Ishikawa (cell line): Measurements from ENCODE around the gene ST7.

Experiments used
- CEBPB ChIP-seq: IDR thresholded peaks from 2 replicates; pipeline ENCODE4 v1.6.1; 2012
- CREB1 ChIP-seq: IDR thresholded peaks from 2 replicates; pipeline ENCODE4 v1.6.1; 2012; ENCODE audit warnings: low read depth
- EP300 ChIP-seq: IDR thresholded peaks from 2 replicates; pipeline ENCODE4 v1.6.1; 2012; ENCODE audit warnings: borderline replicate concordance
- FOXM1 ChIP-seq: IDR thresholded peaks from 2 replicates; pipeline ENCODE4 v1.6.1; 2012; ENCODE audit warnings: low read depth, borderline replicate concordance
- NFIC ChIP-seq: IDR thresholded peaks from 2 replicates; pipeline ENCODE4 v1.6.1; 2012
- RAD21 ChIP-seq: IDR thresholded peaks from 2 replicates; pipeline ENCODE4 v1.6.1; 2012; ENCODE audit warnings: low read depth
- TAF1 ChIP-seq: IDR thresholded peaks from 2 replicates; pipeline ENCODE4 v1.6.1; 2012; ENCODE audit warnings: low read depth, mild to moderate bottlenecking
- TCF12 ChIP-seq: IDR thresholded peaks from 2 replicates; pipeline ENCODE4 v1.6.1; 2012; ENCODE audit warnings: low read depth
- TEAD4 ChIP-seq: IDR thresholded peaks from 2 replicates; pipeline ENCODE4 v1.6.1; 2012
- ZBTB7A ChIP-seq: IDR thresholded peaks from 2 replicates; pipeline ENCODE4 v1.6.1; 2012; ENCODE audit warnings: low read depth
- TF ChIP-seq, protein P1 (sequence below): IDR thresholded peaks from 2 replicates; pipeline ENCODE4 v1.6.1; 2012
- TF ChIP-seq, protein P2 (sequence below): IDR thresholded peaks from 2 replicates; pipeline ENCODE4 v1.6.1; 2012; ENCODE audit warnings: low read depth, mild to moderate bottlenecking
- TF ChIP-seq, protein P3 (sequence below): IDR thresholded peaks from 2 replicates; pipeline ENCODE4 v1.6.1; 2012

DNA sequence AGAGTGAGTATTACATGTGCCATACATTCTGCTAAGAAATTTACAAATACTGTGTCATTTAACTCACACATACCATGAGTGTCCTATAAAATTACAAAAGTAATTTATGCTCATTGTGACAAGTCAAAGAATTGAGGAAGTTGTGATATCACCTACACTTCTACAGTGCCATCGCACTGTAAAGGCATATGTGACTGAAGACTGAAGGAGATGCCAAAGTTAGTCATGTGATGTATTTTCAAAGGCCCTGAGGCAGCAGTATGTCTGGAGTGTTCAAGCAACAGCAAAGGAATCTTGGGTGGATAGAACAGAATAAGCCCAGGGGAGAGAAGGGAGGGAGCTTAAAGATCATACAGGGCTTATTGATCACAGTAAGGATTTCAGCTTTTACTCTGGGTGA, 192.8 kb downstream of the ST7 start:
- TF ChIP-seq, protein P1, sequence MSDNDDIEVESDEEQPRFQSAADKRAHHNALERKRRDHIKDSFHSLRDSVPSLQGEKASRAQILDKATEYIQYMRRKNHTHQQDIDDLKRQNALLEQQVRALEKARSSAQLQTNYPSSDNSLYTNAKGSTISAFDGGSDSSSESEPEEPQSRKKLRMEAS, result no peak
- TF ChIP-seq, protein P2, sequence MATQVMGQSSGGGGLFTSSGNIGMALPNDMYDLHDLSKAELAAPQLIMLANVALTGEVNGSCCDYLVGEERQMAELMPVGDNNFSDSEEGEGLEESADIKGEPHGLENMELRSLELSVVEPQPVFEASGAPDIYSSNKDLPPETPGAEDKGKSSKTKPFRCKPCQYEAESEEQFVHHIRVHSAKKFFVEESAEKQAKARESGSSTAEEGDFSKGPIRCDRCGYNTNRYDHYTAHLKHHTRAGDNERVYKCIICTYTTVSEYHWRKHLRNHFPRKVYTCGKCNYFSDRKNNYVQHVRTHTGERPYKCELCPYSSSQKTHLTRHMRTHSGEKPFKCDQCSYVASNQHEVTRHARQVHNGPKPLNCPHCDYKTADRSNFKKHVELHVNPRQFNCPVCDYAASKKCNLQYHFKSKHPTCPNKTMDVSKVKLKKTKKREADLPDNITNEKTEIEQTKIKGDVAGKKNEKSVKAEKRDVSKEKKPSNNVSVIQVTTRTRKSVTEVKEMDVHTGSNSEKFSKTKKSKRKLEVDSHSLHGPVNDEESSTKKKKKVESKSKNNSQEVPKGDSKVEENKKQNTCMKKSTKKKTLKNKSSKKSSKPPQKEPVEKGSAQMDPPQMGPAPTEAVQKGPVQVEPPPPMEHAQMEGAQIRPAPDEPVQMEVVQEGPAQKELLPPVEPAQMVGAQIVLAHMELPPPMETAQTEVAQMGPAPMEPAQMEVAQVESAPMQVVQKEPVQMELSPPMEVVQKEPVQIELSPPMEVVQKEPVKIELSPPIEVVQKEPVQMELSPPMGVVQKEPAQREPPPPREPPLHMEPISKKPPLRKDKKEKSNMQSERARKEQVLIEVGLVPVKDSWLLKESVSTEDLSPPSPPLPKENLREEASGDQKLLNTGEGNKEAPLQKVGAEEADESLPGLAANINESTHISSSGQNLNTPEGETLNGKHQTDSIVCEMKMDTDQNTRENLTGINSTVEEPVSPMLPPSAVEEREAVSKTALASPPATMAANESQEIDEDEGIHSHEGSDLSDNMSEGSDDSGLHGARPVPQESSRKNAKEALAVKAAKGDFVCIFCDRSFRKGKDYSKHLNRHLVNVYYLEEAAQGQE, result no peak
- TF ChIP-seq TCF12 (no peak), FOXM1 (no peak), EP300 (no peak), CREB1 (no peak), RAD21 (no peak), CEBPB (no peak), ZBTB7A (no peak), NFIC (no peak), TEAD4 (no peak), TAF1 (no peak)
- TF ChIP-seq, protein P3, sequence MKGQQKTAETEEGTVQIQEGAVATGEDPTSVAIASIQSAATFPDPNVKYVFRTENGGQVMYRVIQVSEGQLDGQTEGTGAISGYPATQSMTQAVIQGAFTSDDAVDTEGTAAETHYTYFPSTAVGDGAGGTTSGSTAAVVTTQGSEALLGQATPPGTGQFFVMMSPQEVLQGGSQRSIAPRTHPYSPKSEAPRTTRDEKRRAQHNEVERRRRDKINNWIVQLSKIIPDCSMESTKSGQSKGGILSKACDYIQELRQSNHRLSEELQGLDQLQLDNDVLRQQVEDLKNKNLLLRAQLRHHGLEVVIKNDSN, result no peak
